ENCODE results near the gene ATP2B2. TPM values are rescaled to one million over a fixed set of nuclear protein-coding genes. Genes with fewer than 3 reads are reported as not detected.

Gene ATP2B2
- total and polyA plus RNA-seq, 9 of the 15 experiments (the other 6 are each of a cell fraction or from before 2014, with no cell fraction given), result 0.06 TPM; not detected in 8

GRCh38 chr3:10370429-10370828, 135.0 kb downstream of the ATP2B2 start (continued):
- TF ChIP-seq RNF219 (CRISPR knock-in tag; IDR thresholded peaks at IDR 0.05) (no peak), ETV5 (CRISPR knock-in tag; IDR thresholded peaks at IDR 0.05; ENCODE audit: low read depth) (no peak), PRPF4 (IDR thresholded peaks at IDR 0.05; ENCODE audit: insufficient read depth, low read depth, low read length, poor library complexity, severe bottlenecking) (no peak), DACH1 (IDR thresholded peaks at IDR 0.05; ENCODE audit: partially characterized antibody) (no peak), E2F8 (IDR thresholded peaks at IDR 0.05; ENCODE audit: low read depth, partially characterized antibody) (no peak), ZNF146 (CRISPR knock-in tag; IDR thresholded peaks at IDR 0.05; ENCODE audit: unreplicated experiment) (no peak), TAF7 (tag; IDR thresholded peaks at IDR 0.05) (no peak), CREB3L1 (IDR thresholded peaks at IDR 0.05; ENCODE audit: borderline replicate concordance, low read depth) (no peak), USF2 (CRISPR knock-in tag; IDR thresholded peaks at IDR 0.05) (no peak), ZKSCAN3 (CRISPR knock-in tag; IDR thresholded peaks at IDR 0.05) (no peak), CXXC5 (CRISPR knock-in tag; IDR thresholded peaks at IDR 0.05) (no peak), ZFX (CRISPR knock-in tag; IDR thresholded peaks at IDR 0.05) (no peak), FOSL1 (tag; conservative IDR thresholded peaks at IDR 0.05) (peak; percentile 67), ZBTB11 (CRISPR knock-in tag; IDR thresholded peaks at IDR 0.05) (no peak), BHLHE40 (IDR thresholded peaks at IDR 0.05; ENCODE audit: low read length) (peak; percentile 43; the same call in 1 of the 2 replicates), ELK1 (CRISPR knock-in tag; IDR thresholded peaks at IDR 0.05) (no peak)
